Left colon (tissue), 2 donors: ENCODE data around the gene ACOX2. TPM values are rescaled to one million over a fixed set of nuclear protein-coding genes. Genes with fewer than 3 reads are reported as not detected.

ENCODE experiments used
- ATAC-seq: fragments of 200-7000 bp; cut with Tn5 transposase; one replicate; pipeline ENCODE4 v1.9.1; 2020; ENCODE audit warnings: mild to moderate bottlenecking, moderate library complexity
- DNase-seq, 2 donors: peaks; one replicate each; pipeline ENCODE4 v3.0.0-alpha.2; 2020
- intact Hi-C, 2 donors: fragments of 100-400 bp; cut with DNase I in 1 of 2; cut with micrococcal nuclease in 1 of 2; formaldehyde crosslinking; loops; one replicate each; pipeline versions ENCODE4 v1.11.2 to v1.14.0; 2022; cut with DNase I, micrococcal nuclease
- total RNA-seq, 2 donors: library from RNA; stranded (reverse); fragmentation: NEBNext Ultra II Directional; extraction: Animal tissue kit (Norgen Biotek cat#: 25700); gene quantifications; one replicate each; pipeline ENCODE4 v1.2.1, GENCODE V29; 2021
- donor health status: DM: no; HTN: no; CAD: no.
- donor health status: DM: yes; HTN: yes; CAD: no.

Gene ACOX2
- total RNA-seq, 2 donors from 2014 or later, result 17.0 to 17.8 TPM

- ATAC-seq, result no peak
- no peak for DNase-seq
- intact Hi-C loops, result no loop called here
Measured at GRCh38 chr3:58488967-58489366, 48.0 kb downstream of the ACOX2 start.

- intact Hi-C loops, result no loop called here
- ATAC-seq (no peak), DNase-seq (no peak)
Measured at GRCh38 chr3:58487140-58487886, 49.7 kb downstream of the ACOX2 start.

- DNase-seq, result no peak
- ATAC-seq, result no peak
- intact Hi-C loops, result no loop called here
Measured at GRCh38 chr3:58485801-58486435, 51.1 kb downstream of the ACOX2 start.

GRCh38 chr3:58484722-58485069 lies 52.3 kb downstream of the ACOX2 start:
- intact Hi-C loops, result no loop called here
- no peak for DNase-seq
- no peak for ATAC-seq

GRCh38 chr3:58484045-58484721 lies 52.8 kb downstream of the ACOX2 start:
- no peak for ATAC-seq
- intact Hi-C loops, result no loop called here
- no peak for DNase-seq

GRCh38 chr3:58482917-58483636 lies 53.9 kb downstream of the ACOX2 start:
- intact Hi-C loops, result no loop called here
- ATAC-seq, result no peak
- DNase-seq, result no peak

- ATAC-seq (no peak), DNase-seq (no peak)
- intact Hi-C loops, result no loop called here
Measured at GRCh38 chr3:58480309-58480708, 56.7 kb downstream of the ACOX2 start.

GRCh38 chr3:58478781-58479180 lies 58.2 kb downstream of the ACOX2 start:
- DNase-seq (no peak), ATAC-seq (no peak)
- intact Hi-C loops, result no loop called here

GRCh38 chr3:58474967-58475578 lies 61.9 kb downstream of the ACOX2 start:
- no peak for ATAC-seq
- DNase-seq, result no peak
- intact Hi-C loops, result no loop called here

GRCh38 chr3:58474348-58474911 lies 62.6 kb downstream of the ACOX2 start:
- DNase-seq (no peak), ATAC-seq (peak; percentile 36)
- intact Hi-C loops, result no loop called here

- ATAC-seq, result no peak
- no peak for DNase-seq
- intact Hi-C loops, result no loop called here
Measured at GRCh38 chr3:58473275-58473674, 63.7 kb downstream of the ACOX2 start.

- ATAC-seq (peak; percentile 94), DNase-seq (peak; percentile 34 to 77)
- intact Hi-C loops, result no loop called here
Measured at GRCh38 chr3:58471025-58471887, 65.7 kb downstream of the ACOX2 start.

- intact Hi-C loops, result no loop called here
- peak in 1 of 2 donors; percentile 24 for DNase-seq
- peak; percentile 18 for ATAC-seq
Measured at GRCh38 chr3:58470363-58471024, 66.5 kb downstream of the ACOX2 start.

- no peak for DNase-seq
- intact Hi-C loops, result no loop called here
- ATAC-seq, result no peak
Measured at GRCh38 chr3:58469096-58469495, 67.9 kb downstream of the ACOX2 start.

GRCh38 chr3:58466899-58467563 lies 70.0 kb downstream of the ACOX2 start:
- DNase-seq (no peak), ATAC-seq (no peak)
- intact Hi-C loops, result no loop called here

GRCh38 chr3:58464866-58465265 lies 72.1 kb downstream of the ACOX2 start:
- no peak for DNase-seq
- ATAC-seq, result no peak
- intact Hi-C loops, result no loop called here

- intact Hi-C loops, result no loop called here
- DNase-seq (no peak), ATAC-seq (no peak)
Measured at GRCh38 chr3:58463942-58464271, 73.1 kb downstream of the ACOX2 start.
